AG20443 (cell line): ENCODE results near the gene SLC17A3.

Experiments used
- DNase-seq: peaks from one replicate; pipeline ENCODE4 v3.0.0; 2012; ENCODE audit warnings: low spot score, mixed read lengths

Gene SLC17A3, protein sequence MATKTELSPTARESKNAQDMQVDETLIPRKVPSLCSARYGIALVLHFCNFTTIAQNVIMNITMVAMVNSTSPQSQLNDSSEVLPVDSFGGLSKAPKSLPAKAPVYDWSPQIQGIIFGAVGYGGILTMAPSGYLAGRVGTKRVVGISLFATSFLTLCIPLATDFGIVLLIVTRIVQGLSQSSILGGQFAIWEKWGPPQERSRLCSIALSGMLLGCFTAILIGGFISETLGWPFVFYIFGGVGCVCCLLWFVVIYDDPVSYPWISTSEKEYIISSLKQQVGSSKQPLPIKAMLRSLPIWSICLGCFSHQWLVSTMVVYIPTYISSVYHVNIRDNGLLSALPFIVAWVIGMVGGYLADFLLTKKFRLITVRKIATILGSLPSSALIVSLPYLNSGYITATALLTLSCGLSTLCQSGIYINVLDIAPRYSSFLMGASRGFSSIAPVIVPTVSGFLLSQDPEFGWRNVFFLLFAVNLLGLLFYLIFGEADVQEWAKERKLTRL

DNA sequence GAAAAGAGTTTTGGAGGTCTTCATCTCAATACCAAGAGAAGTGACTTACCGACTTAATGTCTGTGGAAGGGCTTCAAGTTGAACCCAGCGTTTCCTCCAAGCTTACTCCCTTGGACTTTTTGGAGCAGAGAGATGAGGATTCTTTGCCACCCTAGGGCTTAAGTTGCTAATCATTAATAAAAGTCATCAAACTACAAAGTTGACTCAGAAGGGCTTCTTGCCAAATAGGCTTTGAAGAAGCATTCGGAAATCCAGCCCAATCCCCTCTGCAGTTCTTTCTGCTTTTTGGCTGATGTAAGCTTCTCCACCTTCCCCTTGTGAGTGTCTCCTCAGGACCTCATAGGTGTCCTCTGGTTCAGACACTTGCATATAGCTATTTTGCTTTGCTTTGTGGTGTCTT is at the start of gene SLC17A3:
SLC17A3 (minus strand) TSS at position 126 of the 400 bp plus-strand sequence. CDS start 5,856 bp downstream, outside the sequence.
- DNase-seq = no peak

DNA sequence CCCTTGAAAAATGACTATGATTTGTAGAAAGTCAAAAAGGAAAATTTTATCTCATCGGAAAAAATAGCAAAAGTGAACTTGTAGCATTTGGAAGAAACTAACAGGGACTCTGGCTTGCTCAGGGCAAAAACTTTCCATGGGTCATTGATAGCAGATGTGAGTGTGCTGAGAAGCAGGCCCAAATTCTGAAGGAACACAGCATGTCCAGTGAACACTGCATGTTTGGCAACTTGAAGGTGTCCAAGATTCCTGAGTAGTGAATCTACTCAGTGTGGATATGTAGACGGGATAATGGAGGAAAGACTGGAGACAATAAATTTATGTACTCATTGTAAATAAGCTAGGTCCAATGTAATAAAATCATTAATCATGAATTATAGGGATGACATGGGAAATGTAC is 48.3 kb upstream of the SLC17A3 start:
- peak; percentile 52 for DNase-seq

DNA sequence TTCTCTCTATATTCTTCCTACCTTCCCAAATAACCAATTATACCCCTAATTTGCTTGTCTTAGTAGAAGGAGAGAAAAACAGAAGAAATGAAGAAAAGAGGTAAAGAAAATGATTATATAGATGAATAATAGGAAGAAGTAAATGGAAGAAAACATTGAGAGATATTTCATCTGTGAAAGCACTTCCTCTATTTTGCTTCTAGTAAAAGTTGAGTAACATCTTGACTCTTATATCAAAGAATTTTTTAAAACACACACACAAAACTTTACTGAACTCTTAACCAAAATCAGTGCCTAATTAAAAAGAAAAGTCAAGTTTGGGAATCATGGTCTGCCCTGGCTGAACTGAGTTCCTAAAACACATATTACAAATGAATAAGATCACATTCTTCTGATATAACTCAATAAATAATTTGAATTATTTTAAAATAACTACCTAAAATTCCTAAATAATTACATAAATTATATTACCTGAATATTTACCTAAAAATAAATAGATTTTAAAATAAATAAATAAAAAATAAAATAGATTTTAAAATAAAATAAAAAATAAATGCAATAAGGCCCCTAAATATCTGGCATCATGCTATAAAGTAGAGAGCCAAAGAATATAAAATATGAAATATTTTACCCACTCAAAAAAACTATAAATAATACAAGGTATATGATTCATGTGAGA is 47.6 kb upstream of the SLC17A3 start:
- DNase-seq = no peak

DNA sequence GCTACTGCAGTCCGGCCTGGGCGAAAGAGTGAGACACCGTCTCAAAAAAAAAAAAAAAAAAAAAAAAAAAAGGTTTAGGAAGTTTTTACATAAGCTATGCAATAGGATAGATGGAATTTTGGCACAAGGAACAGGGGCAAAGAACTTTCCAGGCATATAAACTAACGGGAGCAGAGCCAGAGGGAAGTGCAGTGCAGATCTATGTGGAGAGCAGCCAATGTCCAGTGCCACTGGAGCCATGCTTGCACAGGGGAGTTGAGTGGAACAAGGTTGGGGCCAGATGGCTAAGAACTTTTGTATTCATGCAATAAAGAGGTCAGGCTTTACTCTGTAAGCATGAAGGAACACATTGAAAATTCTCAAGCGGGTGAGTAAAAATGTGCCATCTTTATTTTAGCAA is 45.6 kb upstream of the SLC17A3 start:
- DNase-seq = no peak

DNA sequence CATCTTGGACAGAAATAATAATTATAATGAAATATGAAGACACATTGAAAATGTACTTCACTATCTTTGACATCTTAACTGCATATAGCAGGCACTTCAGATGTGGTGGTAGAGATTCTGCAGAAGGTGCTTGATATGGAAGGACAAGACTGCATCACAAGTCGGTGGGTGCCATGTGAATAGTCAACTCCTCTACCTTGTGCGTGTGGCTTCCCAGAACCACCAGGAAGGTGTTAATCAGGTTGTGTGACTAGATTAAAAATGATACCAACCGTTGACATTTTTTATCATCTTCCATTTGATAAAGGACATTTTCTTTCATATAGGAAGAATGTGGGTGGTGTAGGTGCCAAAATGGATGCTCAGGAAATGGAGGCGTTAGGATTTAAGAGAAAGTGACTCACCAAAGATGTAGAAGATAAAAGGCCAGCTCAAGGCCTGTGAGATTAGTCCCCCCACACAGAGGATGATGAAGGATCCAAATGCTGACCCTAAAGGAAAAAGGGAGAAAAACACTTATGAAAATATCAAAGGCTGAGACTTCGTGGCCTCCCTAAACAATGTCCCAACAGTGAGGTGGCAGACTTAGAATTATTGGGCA is 44.1 kb upstream of the SLC17A3 start:
- DNase-seq = no peak

DNA sequence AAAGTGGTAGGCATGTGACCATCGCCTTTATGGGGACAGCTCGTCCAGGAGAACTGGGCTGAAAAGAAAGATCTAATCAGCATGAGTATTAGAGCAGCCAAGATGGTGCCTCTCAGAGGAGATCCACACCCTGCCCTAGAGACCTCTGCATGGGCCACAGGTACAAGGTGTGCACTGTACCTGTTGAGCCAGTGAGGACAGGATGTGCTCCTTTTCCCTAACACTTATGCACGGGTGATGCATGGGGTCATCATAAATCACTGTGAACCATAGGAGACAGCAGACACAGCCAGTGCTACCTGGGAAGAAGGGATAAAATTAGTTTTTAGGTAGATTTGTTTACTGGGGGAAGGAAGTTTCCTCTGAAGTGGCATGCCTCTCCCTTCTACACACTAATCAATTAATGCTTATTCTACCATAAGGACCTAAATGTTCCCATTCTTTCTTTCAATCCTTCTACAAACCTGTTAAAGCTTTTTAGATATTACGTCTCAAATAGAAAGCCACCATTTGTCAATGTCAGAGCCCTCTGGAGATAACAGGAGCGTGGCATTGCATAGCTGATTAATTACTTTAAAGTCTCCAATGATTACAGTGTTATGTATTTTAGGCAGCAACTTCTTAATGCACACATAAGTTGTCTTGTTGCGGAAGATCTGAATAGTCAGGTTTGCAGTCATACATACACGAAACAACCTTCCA is 42.9 kb upstream of the SLC17A3 start:
- no peak for DNase-seq

DNA sequence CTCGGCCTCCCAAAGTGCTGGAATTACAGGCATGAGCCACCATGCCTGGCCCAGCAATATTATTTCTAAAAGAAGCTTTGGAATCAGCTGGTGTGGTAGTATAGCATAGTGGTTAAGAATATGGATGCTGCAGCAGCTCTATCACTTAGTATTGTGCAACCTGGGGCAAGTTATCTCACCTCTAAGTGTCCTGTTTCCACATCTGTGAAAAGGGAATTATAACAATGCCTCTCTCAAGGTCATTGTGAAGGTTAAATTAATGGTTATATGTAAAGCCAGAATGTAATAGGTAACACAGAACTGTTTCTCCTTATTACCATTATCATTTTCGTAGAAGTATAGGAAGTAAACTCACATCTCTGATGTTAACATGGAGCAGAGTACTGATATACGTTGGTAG is 42.3 kb upstream of the SLC17A3 start:
- no peak for DNase-seq

DNA sequence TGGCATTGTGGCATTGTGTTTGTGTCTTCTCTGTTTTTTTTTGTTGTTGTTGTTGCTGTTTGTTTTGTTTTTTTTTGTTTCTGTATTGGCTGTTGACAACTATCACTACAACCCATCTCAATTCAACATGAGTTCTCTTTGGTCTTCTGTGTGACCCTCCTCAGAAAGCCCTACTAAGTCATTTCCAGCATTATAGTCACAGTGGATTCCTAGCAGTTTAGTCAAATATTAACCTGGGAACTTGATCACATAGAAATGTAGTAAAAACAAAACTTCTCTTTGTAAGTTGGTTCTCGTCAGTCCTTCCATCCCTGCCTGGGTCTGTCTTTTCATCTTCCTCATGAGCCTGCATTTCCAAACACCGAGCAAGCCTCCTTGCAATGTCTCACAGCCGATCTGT is 39.7 kb upstream of the SLC17A3 start:
- DNase-seq = no peak

DNA sequence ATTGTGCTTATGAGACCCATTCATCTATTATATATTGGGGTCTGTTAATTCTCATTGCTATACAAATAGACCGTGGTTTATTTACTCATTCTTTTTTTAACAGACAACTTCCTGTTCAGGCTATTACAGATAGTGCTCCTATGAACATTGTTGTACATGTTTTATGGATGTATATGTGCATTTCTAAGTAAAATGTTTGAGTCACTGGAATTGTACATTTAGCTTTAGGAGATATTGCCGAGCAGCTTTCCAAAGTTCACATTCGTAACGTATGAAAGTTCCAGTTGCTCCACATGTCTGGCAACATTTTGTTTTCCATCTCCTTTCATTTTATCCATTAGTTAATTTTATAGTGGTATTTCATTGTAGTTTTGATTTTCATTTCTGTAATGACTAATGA is 37.3 kb upstream of the SLC17A3 start:
- DNase-seq = no peak

DNA sequence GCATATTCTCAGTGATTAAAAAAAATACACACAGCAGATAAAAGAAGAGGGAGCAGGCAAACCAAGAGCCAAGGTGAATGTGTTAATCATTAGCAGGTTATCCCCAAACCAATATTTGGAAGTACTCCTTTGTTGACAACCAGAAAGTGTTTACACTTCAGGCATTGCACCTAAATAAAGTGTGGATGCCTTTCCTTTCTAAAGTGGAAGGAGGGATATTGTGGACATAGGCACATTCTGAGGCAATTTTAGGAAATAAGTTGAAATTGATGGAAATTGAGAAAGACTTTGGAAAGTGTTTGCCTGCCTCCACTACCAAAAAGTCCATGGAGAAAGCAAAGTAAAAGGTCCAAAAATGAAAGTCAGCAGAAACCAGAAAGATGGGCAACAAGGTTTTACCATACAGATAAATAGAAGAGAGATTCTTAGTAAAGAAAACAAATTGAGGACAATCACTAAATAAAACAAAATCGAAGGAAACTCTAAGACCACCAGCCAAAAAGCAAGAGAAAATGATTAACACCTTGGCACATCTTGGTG is 33.5 kb upstream of the SLC17A3 start:
- DNase-seq = no peak

DNA sequence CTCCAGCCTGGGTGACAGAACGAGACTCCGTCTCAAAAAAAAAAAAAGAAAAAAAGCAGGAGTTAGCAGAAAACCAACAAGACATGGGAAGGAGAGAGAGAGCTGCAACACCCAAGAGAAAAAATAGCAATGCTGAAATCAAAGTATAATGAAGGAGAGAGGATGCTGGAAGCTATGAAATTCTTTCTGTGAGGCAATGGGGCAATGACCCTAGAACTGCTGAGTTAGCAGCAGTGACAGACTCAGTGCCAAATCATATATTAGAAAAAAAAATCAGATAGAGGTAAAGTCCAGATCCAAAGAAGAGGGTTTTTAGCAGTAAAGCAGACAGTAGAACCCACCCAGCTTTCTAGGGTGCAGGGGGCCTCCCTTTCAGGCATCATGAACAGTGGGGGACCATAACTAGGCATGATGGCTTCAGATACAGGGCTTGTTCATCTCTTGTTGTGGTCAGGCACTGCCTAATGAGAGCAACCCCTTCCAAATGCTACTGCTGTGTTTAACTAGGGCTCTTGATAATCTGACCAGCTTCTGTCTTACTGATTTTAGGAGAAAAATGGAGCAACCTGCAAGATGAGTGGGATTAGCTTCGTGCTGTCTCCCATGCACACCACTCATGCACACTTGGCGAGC is 29.5 kb upstream of the SLC17A3 start:
- no peak for DNase-seq

DNA sequence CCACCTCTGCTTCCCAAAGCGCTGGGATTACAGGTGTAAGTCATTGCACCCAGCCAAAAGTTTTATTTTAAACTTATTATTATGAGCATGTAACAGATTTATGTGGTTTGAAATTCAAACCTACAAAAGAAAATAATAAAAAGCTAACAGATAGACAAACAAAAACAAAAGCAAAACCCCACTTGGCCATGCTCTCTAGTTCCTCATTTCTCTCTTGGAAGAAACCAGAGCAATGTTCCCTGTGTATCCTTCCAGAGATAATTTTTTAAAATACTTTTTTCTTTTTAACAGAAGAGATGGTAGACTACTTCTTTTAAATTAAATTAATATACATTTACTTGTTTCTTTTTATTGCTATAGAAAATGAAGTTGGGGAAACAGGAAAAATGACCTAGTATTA is 28.0 kb upstream of the SLC17A3 start:
- no peak for DNase-seq

DNA sequence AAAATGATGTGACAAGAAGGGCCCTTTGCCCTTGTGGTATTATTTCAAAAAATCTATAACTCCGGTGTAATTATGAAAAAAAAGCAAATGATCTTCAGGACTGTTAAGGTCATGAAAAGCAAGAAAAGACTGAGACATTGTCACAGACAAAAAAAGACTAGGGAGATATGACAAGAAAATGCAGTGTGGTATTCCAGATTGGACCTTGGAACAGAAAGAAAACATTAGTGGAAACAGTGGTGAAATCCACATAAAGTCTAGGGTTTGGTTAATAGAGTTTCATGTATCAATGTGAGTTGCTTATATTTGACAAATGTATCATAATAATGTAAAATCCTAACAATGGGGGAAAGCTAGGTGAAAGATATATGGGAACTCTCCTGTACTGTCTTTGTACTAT is 26.8 kb upstream of the SLC17A3 start:
- DNase-seq = no peak

DNA sequence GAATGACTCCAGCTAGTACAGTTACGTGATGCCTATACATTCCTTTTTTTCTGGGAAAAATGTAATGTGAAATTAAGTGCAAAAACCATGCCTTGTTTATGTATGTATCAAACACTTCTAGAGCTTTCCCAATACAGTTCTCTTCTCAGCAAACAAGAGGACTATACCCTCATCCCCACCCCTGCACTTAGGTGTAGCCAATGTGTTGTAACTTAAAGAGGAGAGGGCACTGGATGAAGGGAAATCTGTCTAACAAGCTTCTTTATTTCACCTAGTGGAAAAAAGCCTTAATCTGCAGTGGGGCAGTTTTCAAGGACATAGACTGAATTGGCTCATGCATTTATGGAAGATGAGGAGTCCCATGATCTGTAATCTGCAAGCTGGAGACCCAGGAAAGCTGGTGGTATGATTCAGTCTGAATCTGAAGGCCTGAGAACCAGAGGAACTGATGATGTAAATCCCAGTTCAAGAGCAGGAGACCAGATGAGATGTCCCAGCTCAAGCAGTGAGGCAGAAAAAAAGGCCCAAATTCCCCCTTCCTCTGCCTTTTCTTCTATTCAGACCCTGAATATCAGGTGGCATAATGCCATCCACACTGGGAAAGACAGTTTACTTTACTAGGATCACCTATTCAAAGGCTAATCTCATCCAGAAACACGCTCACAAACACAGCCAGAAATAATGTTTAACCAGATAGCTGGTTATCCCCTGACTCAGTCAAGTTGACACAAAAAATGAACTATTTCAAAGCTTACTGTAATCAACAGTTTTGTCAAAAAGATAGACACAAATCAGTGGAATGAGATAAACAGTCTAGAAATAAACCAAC is 25.8 kb upstream of the SLC17A3 start:
- no peak for DNase-seq

DNA sequence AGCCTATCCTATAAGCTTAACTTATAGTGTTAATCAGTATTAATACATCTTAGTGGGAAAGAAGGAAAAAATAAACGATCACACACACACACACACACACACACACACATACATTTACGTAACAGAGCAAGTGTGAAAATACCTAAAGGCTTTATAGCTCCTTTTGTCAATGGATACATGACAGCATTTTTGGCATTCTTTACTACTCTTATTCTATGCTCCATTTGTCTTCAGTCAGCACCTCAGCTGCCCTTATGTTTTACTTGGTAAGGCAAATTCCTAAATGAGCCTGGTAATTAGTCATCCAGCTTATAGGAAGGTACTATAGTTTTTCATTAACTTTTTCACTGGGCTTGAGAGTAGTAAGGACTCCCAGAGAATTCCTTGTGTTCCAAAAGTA is 25.1 kb upstream of the SLC17A3 start:
- DNase-seq = no peak

DNA sequence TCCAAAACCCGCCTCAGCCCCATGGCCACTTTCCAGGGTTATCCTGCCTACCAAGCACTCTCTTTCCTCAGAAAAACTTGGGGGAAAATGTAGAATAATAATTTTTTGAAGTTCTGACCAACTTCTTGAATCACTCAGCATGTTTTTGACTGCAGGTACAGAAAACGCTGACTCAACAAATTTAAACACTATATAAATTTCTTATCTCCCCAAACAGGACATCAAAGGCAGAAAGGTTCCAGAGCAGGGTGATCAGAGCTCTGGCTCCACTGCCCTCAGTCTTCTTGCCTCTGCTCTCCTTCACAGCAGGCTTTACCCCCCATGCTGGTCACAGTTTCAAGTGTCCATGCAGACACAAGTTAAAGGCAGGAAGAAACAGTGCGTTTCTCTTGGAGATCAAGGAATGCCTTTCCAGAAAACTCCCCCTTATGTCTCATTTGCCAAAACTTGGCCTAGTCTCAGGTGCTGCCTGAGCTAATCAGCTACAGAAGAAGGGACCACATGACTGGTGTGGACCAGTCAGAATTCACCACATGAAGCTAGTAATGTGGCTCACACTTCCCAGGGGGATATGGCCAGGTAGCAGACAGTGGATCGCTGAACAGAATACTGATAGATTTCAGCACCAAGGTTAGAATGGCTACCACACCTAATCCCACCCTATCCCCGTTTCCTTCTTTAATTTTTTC is 24.4 kb upstream of the SLC17A3 start:
- DNase-seq = no peak

DNA sequence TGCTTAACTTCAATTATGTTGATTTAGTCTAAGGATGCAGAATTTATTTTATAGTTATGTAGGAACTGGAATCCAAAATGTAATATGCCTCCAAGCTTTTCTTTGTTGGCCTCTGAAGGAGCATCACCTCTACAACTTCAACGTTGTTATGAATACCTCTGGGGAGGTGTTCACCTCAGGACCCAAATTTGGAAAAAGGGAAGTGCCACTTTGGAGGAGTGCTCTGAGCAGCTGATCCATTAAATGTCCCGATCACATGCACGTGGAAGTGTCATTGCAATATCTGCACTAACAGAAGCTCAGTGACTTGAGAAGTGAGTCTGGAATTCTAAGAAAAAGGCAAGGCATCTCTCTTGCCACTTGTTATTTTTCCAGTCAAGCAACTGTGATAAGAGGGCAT is 22.2 kb upstream of the SLC17A3 start:
- DNase-seq = no peak

DNA sequence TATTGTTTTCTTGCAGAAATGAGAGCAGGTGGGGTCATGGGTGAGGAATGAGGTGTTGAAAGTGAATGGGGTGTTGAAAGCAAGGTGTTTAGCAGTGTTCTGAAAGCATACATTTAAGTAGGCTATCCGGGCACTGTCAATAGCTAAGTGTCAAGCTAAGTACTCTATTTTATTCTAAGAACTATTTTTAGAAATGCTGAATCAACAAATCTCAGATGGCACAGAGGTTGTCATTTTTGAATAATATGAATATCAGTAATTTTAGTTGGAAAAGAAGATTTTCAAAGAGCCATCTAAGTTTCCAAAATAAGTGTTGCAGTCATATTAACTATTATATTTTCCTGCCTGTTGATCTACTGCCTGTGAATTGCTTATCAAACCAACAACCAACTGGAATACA is 21.7 kb upstream of the SLC17A3 start:
- no peak for DNase-seq

DNA sequence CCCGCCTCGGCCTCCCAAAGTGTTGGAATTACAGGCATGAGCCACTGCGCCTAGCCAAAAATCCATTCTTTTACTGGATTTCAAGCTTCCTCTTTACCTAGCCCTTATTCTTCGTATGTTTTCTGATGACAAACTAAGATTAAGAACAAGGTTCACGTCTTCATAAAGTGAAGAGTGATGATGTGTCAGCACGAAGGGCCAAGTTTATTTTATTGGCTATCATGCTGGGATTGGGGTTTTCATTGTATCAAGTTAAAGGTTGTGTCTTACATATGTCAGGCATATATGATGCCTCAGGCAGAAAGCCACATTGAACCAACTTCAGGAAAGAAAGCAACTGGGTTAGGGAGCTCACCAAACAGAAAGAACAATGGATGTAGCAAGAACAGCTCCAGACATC is 19.7 kb upstream of the SLC17A3 start:
- DNase-seq = no peak

DNA sequence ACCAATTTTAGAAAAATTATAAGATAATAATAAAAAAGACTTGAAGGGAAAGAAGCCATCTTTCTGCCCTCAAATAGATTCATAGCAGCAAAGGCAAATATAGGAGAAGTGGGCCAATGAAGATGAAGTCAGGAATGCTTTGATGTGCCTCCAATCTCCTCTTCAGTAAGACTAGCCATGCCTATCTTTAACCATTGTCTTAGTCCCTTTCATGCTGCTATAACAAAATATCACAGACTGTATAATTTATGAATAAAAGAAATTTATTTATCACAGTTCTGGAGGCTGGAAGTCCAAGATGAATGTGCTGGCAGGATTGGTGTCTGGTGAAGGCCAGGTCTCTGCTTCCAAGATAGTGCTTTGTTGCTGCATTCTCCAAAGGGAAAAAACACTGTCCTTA is 18.8 kb upstream of the SLC17A3 start:
- no peak for DNase-seq
